ENCODE measurements around the gene ZNF41.

The ZNF41 gene

DNA sequence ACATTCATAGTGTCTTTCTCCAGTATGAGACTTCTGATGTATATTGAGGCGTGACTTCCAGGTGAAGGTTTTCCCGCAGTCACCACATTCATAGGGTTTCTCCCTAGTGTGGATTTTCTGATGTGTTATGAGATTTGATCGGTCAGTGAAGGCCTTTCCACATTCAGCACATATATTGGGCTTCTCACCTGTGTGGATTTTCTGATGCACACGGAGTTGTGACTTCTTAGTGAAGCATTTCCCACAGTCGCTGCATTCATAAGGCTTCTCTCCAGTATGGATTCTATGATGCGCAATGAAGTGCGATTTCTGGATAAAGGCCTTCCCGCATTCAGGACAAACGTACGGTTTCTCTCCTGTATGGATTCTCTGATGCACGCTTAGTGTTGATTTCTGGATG is 35.4 kb downstream of the ZNF41 start:
- TF ChIP-seq, protein P1, sequence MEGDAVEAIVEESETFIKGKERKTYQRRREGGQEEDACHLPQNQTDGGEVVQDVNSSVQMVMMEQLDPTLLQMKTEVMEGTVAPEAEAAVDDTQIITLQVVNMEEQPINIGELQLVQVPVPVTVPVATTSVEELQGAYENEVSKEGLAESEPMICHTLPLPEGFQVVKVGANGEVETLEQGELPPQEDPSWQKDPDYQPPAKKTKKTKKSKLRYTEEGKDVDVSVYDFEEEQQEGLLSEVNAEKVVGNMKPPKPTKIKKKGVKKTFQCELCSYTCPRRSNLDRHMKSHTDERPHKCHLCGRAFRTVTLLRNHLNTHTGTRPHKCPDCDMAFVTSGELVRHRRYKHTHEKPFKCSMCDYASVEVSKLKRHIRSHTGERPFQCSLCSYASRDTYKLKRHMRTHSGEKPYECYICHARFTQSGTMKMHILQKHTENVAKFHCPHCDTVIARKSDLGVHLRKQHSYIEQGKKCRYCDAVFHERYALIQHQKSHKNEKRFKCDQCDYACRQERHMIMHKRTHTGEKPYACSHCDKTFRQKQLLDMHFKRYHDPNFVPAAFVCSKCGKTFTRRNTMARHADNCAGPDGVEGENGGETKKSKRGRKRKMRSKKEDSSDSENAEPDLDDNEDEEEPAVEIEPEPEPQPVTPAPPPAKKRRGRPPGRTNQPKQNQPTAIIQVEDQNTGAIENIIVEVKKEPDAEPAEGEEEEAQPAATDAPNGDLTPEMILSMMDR (IDR thresholded peaks at IDR 0.05): no peak

DNA sequence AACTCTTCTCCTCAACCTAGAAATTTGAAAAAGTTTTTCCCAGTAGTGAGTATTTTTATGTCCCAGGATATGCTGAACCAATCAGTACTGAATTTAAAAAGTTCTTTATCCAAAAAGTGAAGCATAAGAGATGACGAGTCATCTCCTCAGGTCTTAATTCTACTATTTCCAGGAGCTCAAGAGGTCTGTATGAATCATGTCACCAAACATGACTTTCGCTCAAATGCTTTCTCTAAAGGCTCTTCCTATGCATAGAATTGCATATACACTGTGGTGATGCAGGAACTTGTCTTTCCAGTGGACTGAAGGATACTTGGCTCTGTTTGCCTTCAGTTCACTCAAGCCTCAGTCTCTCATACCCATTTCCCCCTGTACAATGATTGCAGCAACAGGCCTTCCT is 36.1 kb downstream of the ZNF41 start:
- TF ChIP-seq, protein P1 (IDR thresholded peaks at IDR 0.05): no peak

DNA sequence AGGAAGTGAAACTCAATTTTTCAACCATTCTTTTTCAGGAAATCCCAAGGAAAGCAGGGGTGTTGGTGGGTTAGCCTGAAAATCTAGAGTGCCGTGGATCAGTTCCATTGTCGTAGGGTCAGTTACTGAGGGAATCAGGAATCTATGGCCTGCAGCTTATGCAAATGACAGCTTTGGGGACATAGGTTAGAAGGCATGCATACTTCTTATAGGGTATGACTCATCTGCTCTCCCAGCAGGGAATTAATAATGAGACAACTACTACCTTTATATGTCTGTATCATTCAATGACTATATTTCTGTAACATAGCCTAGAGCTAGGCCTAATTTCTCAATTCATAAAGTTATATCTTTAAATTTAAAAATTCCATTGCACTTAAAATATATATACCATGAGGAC is 36.6 kb downstream of the ZNF41 start:
- TF ChIP-seq, protein P1 (IDR thresholded peaks at IDR 0.05): no peak

DNA sequence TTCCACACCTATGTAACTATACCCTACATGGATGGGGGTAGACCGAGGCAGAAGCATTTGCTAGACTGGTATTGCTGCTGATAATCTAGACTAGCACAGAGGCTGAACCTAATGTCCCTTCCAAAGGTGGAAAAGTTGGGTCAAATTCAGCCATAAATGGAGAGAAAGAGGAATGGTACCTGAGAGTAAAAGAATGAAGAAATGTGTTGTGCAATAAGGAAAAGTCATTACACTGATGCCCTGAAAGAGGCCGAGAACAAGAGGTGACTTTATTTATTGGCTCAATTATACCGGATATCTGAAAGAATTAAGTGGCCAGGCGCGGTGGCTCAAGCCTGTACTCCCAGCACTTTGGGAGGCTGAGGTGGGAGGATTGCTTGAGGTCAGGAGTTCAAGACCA is 52.1 kb downstream of the ZNF41 start:
- TF ChIP-seq, protein P1 (IDR thresholded peaks at IDR 0.05): no peak

DNA sequence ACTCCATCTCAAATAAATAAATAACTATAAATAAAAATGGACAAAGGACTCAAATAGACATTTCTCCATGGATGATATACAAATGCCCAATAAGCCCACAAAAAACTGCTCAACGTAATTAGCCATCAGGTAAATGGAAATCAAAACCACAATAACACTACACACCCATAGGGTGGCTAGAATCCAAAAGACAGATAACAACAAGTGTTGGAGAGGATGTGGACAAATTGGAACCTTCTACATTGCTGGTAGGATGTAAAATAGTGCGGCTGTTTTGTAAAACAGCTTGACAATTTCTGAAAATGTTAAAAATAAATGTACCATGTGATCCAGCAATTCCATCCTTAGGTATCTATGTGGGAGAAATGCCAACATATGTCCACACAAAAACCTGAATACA is 60.6 kb downstream of the ZNF41 start:
- TF ChIP-seq, protein P1 (IDR thresholded peaks at IDR 0.05): no peak

DNA sequence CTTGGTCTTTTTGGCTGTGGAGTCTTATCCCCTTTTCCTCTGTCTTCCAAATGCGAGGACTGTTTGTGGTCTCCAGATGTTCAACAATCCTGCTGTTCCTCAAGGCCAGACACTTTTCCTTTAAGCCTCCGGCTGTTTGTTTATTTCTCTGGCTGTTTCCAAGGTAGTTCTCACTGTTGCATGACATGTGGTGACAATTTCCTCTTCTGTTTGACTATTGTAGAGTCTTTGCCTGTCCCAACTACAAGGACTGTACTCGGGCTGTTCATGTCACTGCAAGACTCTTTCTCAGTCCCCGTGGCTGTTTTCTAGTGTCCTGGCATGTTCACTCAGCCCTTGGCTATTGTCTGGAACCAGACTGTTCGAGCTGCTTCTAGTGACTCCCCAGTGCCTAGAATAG is 62.1 kb downstream of the ZNF41 start:
- TF ChIP-seq, protein P1 (IDR thresholded peaks at IDR 0.05): no peak

DNA sequence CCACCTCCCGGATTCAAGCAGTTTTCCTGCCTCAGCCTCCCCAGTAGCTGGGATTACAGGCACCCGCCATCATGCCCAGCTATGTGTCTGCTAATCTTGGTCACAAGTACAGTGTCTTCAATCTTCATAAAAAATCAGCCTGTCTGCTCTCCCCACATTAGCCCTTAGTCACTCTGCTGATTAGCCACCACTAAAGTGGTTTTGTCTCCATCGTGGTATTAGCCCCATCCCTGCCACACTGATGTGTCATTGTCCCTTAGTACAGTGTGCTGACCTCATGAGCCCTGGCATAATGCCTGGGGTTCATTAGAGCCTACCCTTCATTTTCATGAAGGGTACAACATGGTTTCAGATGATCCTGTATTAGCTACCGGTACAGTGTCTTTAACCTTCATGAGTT is 62.8 kb downstream of the ZNF41 start:
- TF ChIP-seq, protein P1 (IDR thresholded peaks at IDR 0.05): no peak

DNA sequence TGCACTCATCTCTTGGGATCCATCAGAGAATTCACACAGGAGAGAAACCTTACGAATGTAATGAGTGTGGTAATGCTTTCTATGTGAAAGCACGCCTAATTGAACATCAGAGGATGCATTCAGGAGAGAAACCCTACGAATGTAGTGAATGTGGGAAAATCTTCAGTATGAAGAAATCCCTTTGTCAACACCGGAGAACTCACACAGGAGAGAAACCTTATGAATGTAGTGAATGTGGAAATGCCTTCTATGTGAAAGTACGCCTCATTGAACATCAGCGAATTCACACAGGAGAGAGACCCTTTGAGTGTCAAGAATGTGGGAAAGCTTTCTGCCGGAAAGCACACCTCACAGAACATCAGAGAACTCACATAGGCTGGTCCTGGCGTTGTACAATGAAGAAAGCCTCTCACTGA is 69.8 kb downstream of the ZNF41 start:
- TF ChIP-seq, protein P1 (IDR thresholded peaks at IDR 0.05): no peak

Data from LNCAP (cell line).